GM20000 (cell line): ENCODE data around the gene TSHB.
A peak's percentile ranks its signal among the peaks of the same experiment; 100 is the strongest.

Experiments
- DNase-seq: peaks from one replicate; pipeline ENCODE4 v3.0.0; 2012; ENCODE audit warnings: low spot score
- TF ChIP-seq, protein P1 (sequence below): IDR thresholded peaks from 2 replicates; pipeline ENCODE4 v1.5.1; 2012; ENCODE audit warnings: mild to moderate bottlenecking, control low read depth; ENCODE audit errors: extremely low read depth, missing control alignments

The TSHB gene

DNA sequence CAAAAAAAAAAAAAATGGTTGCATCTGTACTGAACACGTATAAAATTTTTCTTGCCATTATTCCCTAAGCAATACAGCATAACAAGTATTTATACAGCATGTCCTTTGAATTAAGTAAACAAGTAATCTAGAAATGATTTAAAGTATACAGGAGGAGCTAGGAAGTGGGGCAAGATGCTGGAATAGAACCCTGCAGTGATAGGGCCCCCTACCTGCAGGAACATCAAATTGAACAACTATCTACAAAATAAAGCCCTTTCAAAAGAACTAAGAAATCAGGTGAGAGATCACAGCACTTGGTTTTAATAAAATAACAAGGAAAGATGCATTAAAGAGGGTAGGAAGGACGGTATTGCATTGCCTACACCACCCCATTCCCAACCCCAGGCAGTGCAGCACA is 10.9 kb downstream of the TSHB start:
- no peak for DNase-seq
- TF ChIP-seq, protein P1, sequence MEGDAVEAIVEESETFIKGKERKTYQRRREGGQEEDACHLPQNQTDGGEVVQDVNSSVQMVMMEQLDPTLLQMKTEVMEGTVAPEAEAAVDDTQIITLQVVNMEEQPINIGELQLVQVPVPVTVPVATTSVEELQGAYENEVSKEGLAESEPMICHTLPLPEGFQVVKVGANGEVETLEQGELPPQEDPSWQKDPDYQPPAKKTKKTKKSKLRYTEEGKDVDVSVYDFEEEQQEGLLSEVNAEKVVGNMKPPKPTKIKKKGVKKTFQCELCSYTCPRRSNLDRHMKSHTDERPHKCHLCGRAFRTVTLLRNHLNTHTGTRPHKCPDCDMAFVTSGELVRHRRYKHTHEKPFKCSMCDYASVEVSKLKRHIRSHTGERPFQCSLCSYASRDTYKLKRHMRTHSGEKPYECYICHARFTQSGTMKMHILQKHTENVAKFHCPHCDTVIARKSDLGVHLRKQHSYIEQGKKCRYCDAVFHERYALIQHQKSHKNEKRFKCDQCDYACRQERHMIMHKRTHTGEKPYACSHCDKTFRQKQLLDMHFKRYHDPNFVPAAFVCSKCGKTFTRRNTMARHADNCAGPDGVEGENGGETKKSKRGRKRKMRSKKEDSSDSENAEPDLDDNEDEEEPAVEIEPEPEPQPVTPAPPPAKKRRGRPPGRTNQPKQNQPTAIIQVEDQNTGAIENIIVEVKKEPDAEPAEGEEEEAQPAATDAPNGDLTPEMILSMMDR, result no peak

- no peak for DNase-seq
- TF ChIP-seq, protein P1, result no peak
Observed at GRCh38 chr1:115041654-115042053, 12.0 kb downstream of the TSHB start.

DNA sequence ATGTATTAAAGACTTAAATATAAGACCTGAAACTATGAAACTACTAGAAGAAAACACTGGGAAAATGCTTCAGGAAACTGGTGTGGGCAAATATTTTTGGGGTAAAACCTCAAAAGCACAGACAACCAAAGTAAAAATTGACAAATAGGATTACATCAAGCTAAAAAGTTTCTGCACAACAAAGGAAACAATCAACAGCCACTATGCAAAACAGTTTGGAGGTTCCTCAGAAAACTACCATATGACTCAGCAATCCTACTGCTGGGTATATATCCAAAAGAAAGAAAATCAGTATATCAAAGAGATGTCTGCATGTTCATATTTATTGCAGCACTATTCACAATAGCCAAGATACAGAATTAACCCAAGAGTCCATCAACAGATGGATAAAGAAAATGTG is 17.1 kb downstream of the TSHB start:
- DNase-seq, result no peak
- TF ChIP-seq, protein P1, result no peak

- TF ChIP-seq, protein P1, result no peak
- DNase-seq, result no peak
Observed at GRCh38 chr1:115051850-115052249, 22.2 kb downstream of the TSHB start.

GRCh38 chr1:115052454-115053083 is 22.9 kb downstream of the TSHB start:
- peak; percentile 60 for DNase-seq
- TF ChIP-seq, protein P1, result peak; percentile 84

GRCh38 chr1:115056395-115056798 is 26.8 kb downstream of the TSHB start:
- no peak for DNase-seq

DNA sequence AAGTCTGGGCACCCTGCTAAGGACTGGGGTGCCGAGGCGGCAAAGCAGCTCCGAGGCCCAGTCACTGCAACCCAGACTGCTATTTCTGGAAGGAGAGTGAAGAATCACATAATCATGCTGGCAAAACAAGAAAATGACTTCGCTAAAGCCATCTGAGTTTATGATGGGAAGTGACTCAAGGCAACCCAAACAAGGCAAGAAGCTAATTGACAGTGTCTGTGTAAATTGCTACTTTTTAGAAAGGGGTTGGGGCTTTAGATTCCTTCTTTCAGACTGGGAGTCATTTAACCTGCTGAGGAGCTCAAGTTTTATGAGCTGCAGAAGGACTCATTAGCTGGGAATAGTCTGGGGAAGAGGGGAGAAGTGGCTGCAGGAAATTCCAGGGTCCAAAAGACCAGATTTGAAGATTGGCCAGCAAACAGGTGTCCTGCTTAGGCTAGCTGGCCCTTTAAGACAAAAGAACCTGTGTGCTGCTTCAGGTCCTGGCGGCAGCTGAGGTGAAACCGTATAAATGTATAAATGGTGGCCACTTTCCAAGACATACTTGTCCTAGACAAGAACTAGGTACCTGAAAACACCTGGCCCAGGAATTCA is 28.1 kb downstream of the TSHB start:
- TF ChIP-seq, protein P1, result no peak
- no peak for DNase-seq

More at GRCh38 chr1:115056395-115056798, 26.8 kb downstream of the TSHB start:
- TF ChIP-seq, protein P1, result no peak
